Activated CD4-positive, alpha-beta T cell treated with anti-CD3 and anti-CD28 coated beads, Interleukin-2, amount 10 ng/mL, durations not matched to agents 24 days and 14 days (primary cell): ENCODE data around the gene CNGA1. TPM values are rescaled to one million over a fixed set of nuclear protein-coding genes. Genes with fewer than 3 reads are reported as not detected.
A peak's percentile ranks its signal among the peaks of the same experiment; 100 is the strongest.

ENCODE experiments used
- DNase-seq: peaks from one replicate; pipeline ENCODE4 v3.0.0; 2022
- H3K27ac Mint-ChIP-seq: one replicate; pipeline ENCODE4 v1.8.0; 2022; ENCODE audit warnings: mild to moderate bottlenecking, mixed read lengths
- H3K27me3 Mint-ChIP-seq: one replicate; pipeline ENCODE4 v1.8.0; 2022; ENCODE audit warnings: mixed read lengths
- H3K36me3 Mint-ChIP-seq: one replicate; pipeline ENCODE4 v1.8.0; 2022; ENCODE audit warnings: low read depth, mild to moderate bottlenecking, mixed read lengths
- H3K4me1 Mint-ChIP-seq: one replicate; pipeline ENCODE4 v1.8.0; 2021; ENCODE audit warnings: mixed read lengths
- H3K4me3 Mint-ChIP-seq: one replicate; pipeline ENCODE4 v1.8.0; 2022; ENCODE audit warnings: mild to moderate bottlenecking, moderate library complexity, mixed read lengths
- H3K9me3 Mint-ChIP-seq: one replicate; pipeline ENCODE4 v1.8.0; 2021; ENCODE audit warnings: mixed read lengths
- intact Hi-C: fragments of 100-400 bp; cut with micrococcal nuclease; formaldehyde crosslinking; loops from one replicate; pipeline ENCODE4 v1.15.1; 2023
- total RNA-seq: library from RNA; stranded (reverse); gene quantifications from 2 replicates; pipeline ENCODE4 v1.2.3, GENCODE V29; 2022

CNGA1 gene
- not detected in 2 replicates for total RNA-seq

GRCh38 chr4:48016141-48017107 is at the start of gene CNGA1, which contains the start of gene NIPAL1:
CNGA1 (minus strand) TSS chr4:48016681; CDS start chr4:47952689, 63,992 bp downstream.
NIPAL1 (plus strand) TSS chr4:48016772; CDS start chr4:48016840, 68 bp downstream.
- peaks cover 5% of the 10 kb centered on the region for H3K9me3 Mint-ChIP-seq
- intact Hi-C loops = loop anchor here (1.0 kb wide), 2 partner anchors 31 to 71 kb away; no protein-coding TSS in a partner anchor
- DNase-seq = peak; percentile 91
- H3K36me3 Mint-ChIP-seq = no peaks in the 10 kb centered on the region
- H3K4me1 Mint-ChIP-seq = peaks cover 20% of the 10 kb centered on the region
- peak within 1 kb of the TSS; percentile 45 for H3K27ac Mint-ChIP-seq
- peaks cover 30% of the 10 kb centered on the region for H3K27me3 Mint-ChIP-seq
- peak within 1 kb of the TSS; percentile 80 for H3K4me3 Mint-ChIP-seq

DNA sequence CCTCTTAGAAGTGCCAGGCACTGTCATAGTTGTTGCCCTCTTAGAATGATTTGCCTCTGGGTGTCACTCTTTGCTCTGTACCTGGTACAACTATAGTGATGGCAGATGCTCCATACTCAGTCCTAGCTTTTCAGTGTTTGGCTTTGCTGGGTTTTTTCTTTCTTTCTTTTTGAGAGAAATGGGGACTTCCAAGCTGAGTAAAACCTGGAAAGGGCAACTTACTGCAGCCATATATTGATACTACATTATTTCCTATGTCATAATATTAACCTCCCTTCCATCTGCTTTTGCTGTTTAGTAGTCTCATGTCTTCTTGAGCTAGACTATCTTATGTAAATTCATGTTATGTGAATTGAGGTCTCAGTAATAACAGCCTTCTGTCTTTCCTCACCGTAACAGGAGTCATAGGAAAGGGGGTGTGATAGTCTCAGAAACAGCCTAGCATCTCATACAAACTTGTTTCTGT is 49.1 kb upstream of the CNGA1 start:
- peaks cover 12% of the 10 kb centered on the region for H3K9me3 Mint-ChIP-seq
- DNase-seq = no peak
- H3K4me1 Mint-ChIP-seq = peaks cover 15% of the 10 kb centered on the region
- no peak overlapping the region for H3K4me3 Mint-ChIP-seq
- H3K36me3 Mint-ChIP-seq = peaks cover 44% of the 10 kb centered on the region
- H3K27me3 Mint-ChIP-seq = no peaks in the 10 kb centered on the region
- intact Hi-C loops = loop anchor here (2.0 to 5.0 kb wide), 4 partner anchors 19 to 45 kb away; no protein-coding TSS in a partner anchor
- peak overlapping the region; percentile 43 for H3K27ac Mint-ChIP-seq

DNA sequence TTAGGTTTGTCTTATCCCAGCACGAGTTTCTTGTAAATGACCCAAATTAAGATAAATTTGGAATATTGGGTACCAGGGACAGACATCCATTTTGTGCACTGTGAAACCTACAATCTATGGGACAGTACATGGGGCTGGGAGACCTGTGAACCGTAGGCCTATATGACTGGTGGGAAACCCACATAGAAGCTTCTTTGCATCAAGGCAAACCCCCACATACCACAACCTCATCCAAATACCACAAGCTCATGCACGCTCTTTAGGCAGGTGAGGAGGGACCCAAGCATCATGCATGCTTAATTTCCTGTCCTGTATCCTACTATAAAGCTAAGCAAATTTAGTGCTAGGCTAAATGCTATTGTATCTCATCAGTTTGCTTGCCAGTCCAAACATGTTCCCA is 47.9 kb upstream of the CNGA1 start:
- H3K27ac Mint-ChIP-seq = no peak overlapping the region
- H3K9me3 Mint-ChIP-seq = peaks cover 17% of the 10 kb centered on the region
- intact Hi-C loops = loop anchor here (2.0 kb wide), 3 partner anchors 18 to 44 kb away; no protein-coding TSS in a partner anchor

GRCh38 chr4:48058617-48059530 is 42.4 kb upstream of the CNGA1 start:
- H3K27me3 Mint-ChIP-seq = peaks cover 2% of the 10 kb centered on the region
- H3K4me3 Mint-ChIP-seq = no peak overlapping the region
- H3K27ac Mint-ChIP-seq = no peak overlapping the region
- DNase-seq = no peak
- intact Hi-C loops = no loop called here
- peaks cover 21% of the 10 kb centered on the region for H3K9me3 Mint-ChIP-seq
- peaks cover 5% of the 10 kb centered on the region for H3K36me3 Mint-ChIP-seq
- H3K4me1 Mint-ChIP-seq = no peaks in the 10 kb centered on the region

More for the DNA sequence above, 47.9 kb upstream of the CNGA1 start:
- no peak for DNase-seq
- Mint-ChIP-seq H3K4me1 (peaks cover 15% of the 10 kb centered on the region), H3K4me3 (no peak overlapping the region), H3K27me3 (peaks cover 2% of the 10 kb centered on the region), H3K36me3 (peaks cover 35% of the 10 kb centered on the region)

GRCh38 chr4:48051078-48051477 is 34.6 kb upstream of the CNGA1 start:
- intact Hi-C loops = no loop called here
- no peaks in the 10 kb centered on the region for H3K9me3 Mint-ChIP-seq
- H3K4me3 Mint-ChIP-seq = no peak overlapping the region
- peaks cover 37% of the 10 kb centered on the region for H3K27me3 Mint-ChIP-seq
- H3K36me3 Mint-ChIP-seq = peaks cover 1% of the 10 kb centered on the region
- peaks cover 22% of the 10 kb centered on the region for H3K4me1 Mint-ChIP-seq
- no peak overlapping the region for H3K27ac Mint-ChIP-seq
- DNase-seq = no peak

GRCh38 chr4:48049483-48049882 is 33.0 kb upstream of the CNGA1 start:
- no peak overlapping the region for H3K4me3 Mint-ChIP-seq
- H3K36me3 Mint-ChIP-seq = peaks cover 1% of the 10 kb centered on the region
- intact Hi-C loops = loop anchor here (5.0 to 10.0 kb wide), 2 partner anchors 38 to 295 kb away; partner anchors contain the start of gene SLAIN2
- H3K27me3 Mint-ChIP-seq = peaks cover 46% of the 10 kb centered on the region
- peak overlapping the region; percentile 0 for H3K27ac Mint-ChIP-seq
- H3K9me3 Mint-ChIP-seq = no peaks in the 10 kb centered on the region
- H3K4me1 Mint-ChIP-seq = peaks cover 26% of the 10 kb centered on the region
- DNase-seq = no peak

DNA sequence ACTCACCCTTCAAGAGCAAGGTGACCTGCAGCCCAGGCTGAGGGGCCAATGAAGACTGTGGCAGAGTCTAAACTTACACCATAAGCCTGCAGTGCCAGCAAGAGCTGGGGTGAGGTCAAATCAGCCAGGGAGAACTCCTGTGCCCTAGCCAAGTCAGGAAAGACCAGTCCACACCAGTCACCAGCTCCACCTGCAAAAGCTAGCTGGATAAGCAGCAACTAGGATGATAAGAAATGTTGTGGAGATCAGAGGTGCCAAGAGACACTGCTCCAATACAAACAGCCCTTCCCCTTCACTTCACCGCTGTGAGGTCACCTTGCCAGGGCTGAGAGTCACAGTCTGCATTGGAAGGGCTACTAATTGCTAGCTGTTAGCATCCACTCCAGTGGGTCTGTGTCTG is 31.4 kb upstream of the CNGA1 start:
- Mint-ChIP-seq H3K9me3 (no peaks in the 10 kb centered on the region), H3K27ac (no peak overlapping the region), H3K27me3 (peaks cover 58% of the 10 kb centered on the region), H3K4me3 (no peak overlapping the region), H3K36me3 (peaks cover 1% of the 10 kb centered on the region), H3K4me1 (peaks cover 35% of the 10 kb centered on the region)
- DNase-seq = no peak
- intact Hi-C loops = loop anchor here (1.0 to 10.0 kb wide), 6 partner anchors 12 to 297 kb away; partner anchors contain the start of genes CNGA1, NIPAL1 and SLAIN2

DNA sequence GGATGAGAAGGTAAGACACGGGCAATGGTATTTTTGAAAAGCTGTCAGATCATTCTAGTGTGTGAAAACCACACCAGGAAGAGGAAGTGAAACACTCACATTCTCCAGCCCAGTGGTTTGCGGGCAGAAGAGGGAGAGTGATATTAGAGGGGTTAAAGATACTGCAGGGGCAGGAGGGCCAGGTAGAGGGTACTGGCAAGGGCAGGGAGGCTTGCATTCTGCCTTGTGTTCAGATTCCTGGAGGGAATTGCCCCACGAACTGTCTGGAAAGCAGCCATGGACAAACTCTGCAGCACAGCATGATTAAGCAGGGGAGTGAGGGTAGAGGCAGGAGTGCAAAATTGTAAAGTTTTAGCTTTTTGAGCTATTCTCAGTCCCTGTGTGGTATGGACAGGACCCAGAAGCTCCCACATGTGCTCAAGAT is 31.0 kb upstream of the CNGA1 start:
- no peaks in the 10 kb centered on the region for H3K9me3 Mint-ChIP-seq
- peaks cover 62% of the 10 kb centered on the region for H3K27me3 Mint-ChIP-seq
- peak overlapping the region; percentile 38 for H3K4me3 Mint-ChIP-seq
- H3K4me1 Mint-ChIP-seq = peaks cover 39% of the 10 kb centered on the region
- intact Hi-C loops = loop anchor here (1.0 to 10.0 kb wide), 6 partner anchors 11 to 297 kb away; partner anchors contain the start of genes CNGA1, NIPAL1 and SLAIN2
- peaks cover 1% of the 10 kb centered on the region for H3K36me3 Mint-ChIP-seq
- peak; percentile 89 for DNase-seq
- H3K27ac Mint-ChIP-seq = peak overlapping the region; percentile 61

- no peak for DNase-seq
- Mint-ChIP-seq H3K27me3 (peaks cover 64% of the 10 kb centered on the region), H3K36me3 (peaks cover 1% of the 10 kb centered on the region), H3K4me1 (peaks cover 46% of the 10 kb centered on the region), H3K27ac (no peak overlapping the region), H3K4me3 (no peak overlapping the region), H3K9me3 (no peaks in the 10 kb centered on the region)
- intact Hi-C loops = loop anchor here (2.0 to 10.0 kb wide), 3 partner anchors 19 to 299 kb away; partner anchors contain the start of gene SLAIN2
Measured at GRCh38 chr4:48046059-48046458, 29.6 kb upstream of the CNGA1 start.

DNA sequence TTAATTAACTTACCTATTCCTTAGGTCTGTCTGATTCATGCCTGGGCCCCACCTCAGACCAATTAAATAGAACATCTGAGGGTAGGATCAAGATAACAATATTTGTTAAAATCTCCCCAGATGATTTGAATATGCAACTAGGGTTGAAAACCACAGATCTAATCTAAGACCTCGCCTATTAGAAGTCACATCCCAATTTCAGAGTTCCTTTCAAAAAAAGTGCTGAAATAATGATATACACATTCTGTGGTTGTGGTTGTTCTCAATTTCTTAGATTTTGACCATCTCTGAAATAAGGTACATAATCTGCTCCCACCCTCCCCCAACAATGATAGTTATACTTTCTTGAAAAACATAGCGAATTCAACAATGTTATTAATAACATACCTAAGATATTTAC is 27.8 kb upstream of the CNGA1 start:
- Mint-ChIP-seq H3K27me3 (peaks cover 51% of the 10 kb centered on the region), H3K27ac (no peak overlapping the region), H3K9me3 (no peaks in the 10 kb centered on the region), H3K36me3 (no peaks in the 10 kb centered on the region), H3K4me3 (no peak overlapping the region), H3K4me1 (peaks cover 46% of the 10 kb centered on the region)
- intact Hi-C loops = loop anchor here (10.0 kb wide), 1 partner anchor 301 kb away; the partner anchor contains the start of gene SLAIN2
- no peak for DNase-seq

- no peak overlapping the region for H3K4me3 Mint-ChIP-seq
- no peak overlapping the region for H3K27ac Mint-ChIP-seq
- peaks cover 46% of the 10 kb centered on the region for H3K27me3 Mint-ChIP-seq
- H3K4me1 Mint-ChIP-seq = peaks cover 45% of the 10 kb centered on the region
- intact Hi-C loops = loop anchor here (10.0 kb wide), 1 partner anchor 301 kb away; the partner anchor contains the start of gene SLAIN2
- no peaks in the 10 kb centered on the region for H3K36me3 Mint-ChIP-seq
- no peaks in the 10 kb centered on the region for H3K9me3 Mint-ChIP-seq
- DNase-seq = no peak
Measured at GRCh38 chr4:48043504-48043903, 27.0 kb upstream of the CNGA1 start.

DNA sequence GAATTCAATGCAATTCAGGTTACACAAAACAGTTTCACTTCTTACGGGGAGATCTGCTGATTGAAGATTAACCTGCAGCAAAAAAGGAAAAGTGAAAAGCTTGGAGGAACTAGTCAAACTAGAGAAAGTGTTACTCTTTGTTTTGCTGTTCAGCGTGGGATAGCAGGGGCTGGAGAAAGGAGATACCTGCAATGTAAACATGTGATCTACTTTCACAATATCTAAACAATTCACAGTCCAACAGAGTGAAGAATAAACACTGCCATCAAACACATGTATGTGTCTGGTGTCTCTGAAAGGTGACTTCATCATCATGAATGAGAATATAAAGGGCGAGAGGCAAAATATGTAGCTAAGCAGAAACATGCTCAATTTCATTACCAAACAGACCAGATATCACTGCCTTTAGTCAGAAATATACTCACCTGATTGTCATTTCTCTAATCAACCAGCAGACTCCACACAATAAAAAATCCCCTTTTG is 26.5 kb upstream of the CNGA1 start:
- no peak for DNase-seq
- Mint-ChIP-seq H3K9me3 (no peaks in the 10 kb centered on the region), H3K27me3 (peaks cover 42% of the 10 kb centered on the region), H3K27ac (peak overlapping the region; percentile 41), H3K36me3 (no peaks in the 10 kb centered on the region), H3K4me1 (peaks cover 44% of the 10 kb centered on the region), H3K4me3 (no peak overlapping the region)
- intact Hi-C loops = loop anchor here (10.0 kb wide), 1 partner anchor 302 kb away; the partner anchor contains the start of gene SLAIN2
